Mammary epithelial cell (primary cell): Measurements from ENCODE around the gene CXCR1.

Source experiments
- EZH2 ChIP-seq: IDR thresholded peaks from 2 replicates; pipeline ENCODE4 v1.6.1; 2012; ENCODE audit warnings: low read length, inconsistent platforms, borderline replicate concordance
- TF ChIP-seq, protein P1 (sequence below), 2 donors: IDR thresholded peaks in 1 of 2; conservative IDR thresholded peaks in 1 of 2; 2 replicates each; pipeline ENCODE4 v1.5.1; 2011 to 2012; ENCODE audit warnings: inconsistent platforms in 2 of 2, low read length in 2 of 2, mild to moderate bottlenecking in 2 of 2, control low read depth in 1 of 2, low read depth in 1 of 2; ENCODE audit not compliant: insufficient read depth in 1 of 2; ENCODE audit errors: extremely low read depth in 1 of 2

DNA sequence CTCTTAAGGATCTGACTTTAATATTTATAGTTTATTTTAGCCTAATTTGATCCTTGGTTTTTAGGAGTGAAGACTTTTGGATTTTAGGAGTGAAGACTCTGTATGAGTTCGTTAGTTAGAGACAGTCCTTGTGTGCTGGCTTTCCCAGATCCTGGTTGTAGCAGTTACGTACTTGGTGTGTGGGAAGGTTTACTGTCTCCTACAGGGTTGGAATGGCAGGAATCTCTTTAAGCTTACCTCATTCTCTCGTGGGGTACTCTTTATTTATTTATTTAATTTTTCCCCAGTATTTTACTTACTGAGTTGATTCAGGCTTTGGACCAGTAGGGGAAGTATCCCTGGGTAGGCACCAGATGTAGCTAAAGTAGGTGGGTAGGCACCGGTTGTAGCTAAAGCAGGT lies 42.8 kb downstream of the CXCR1 start:
- TF ChIP-seq, protein P1, sequence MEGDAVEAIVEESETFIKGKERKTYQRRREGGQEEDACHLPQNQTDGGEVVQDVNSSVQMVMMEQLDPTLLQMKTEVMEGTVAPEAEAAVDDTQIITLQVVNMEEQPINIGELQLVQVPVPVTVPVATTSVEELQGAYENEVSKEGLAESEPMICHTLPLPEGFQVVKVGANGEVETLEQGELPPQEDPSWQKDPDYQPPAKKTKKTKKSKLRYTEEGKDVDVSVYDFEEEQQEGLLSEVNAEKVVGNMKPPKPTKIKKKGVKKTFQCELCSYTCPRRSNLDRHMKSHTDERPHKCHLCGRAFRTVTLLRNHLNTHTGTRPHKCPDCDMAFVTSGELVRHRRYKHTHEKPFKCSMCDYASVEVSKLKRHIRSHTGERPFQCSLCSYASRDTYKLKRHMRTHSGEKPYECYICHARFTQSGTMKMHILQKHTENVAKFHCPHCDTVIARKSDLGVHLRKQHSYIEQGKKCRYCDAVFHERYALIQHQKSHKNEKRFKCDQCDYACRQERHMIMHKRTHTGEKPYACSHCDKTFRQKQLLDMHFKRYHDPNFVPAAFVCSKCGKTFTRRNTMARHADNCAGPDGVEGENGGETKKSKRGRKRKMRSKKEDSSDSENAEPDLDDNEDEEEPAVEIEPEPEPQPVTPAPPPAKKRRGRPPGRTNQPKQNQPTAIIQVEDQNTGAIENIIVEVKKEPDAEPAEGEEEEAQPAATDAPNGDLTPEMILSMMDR (conservative IDR thresholded peaks at IDR 0.05 in 1 of 2, IDR thresholded peaks at IDR 0.05 in 1 of 2; ENCODE audit: extremely low read depth in 1 of 2, insufficient read depth in 1 of 2, low read depth in 1 of 2, low read length in 2 of 2) = no peak
- no peak for TF ChIP-seq EZH2
